ENCODE measurements around the gene FAM50B.

The FAM50B gene

GRCh38 chr6:3850451-3851203, 1.5 kb downstream of the FAM50B start:
- Histone ChIP-seq H3K27me3 (ENCODE audit: low read length) (no peaks in the 10 kb centered on the region), H3K27ac (ENCODE audit: low read depth, low read length) (no peak overlapping the region), H3F3A (ENCODE audit: insufficient read depth) (no peaks in the 10 kb centered on the region)

DNA sequence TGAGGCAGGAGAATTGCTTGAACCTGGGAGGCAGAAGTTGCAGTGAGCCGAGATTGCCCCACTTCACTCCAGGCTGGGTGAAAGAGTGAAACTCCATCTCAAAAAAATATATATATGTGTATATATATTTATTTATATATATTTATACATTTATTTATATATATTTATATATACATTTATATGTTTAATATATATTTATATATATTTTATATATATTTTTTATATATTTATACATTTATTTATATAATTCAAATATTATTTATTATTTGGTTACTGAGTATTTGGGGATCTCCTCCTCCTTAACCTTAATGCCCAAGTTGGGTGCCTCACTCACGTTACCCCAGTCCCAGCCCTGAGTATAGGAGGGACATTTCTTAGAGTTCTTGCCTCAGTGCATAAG, 2.7 kb downstream of the FAM50B start:
- H3K4me3 ChIP-seq (ENCODE audit: insufficient read depth, low read length, poor library complexity, severe bottlenecking): no peak overlapping the region
- H2AFZ ChIP-seq (ENCODE audit: low read depth, low read length, severe bottlenecking): no peak overlapping the region
- H3K9ac ChIP-seq (ENCODE audit: low read length): no peak overlapping the region
- TF ChIP-seq EZH2phosphoT487 (conservative IDR thresholded peaks at IDR 0.05; ENCODE audit: low read length): no peak
- TF ChIP-seq CTCF (IDR thresholded peaks at IDR 0.05; ENCODE audit: insufficient read depth, low read length, poor library complexity, severe bottlenecking): no peak
- H3K9me2 ChIP-seq (replicated peaks; ENCODE audit: insufficient read depth, low read length): no peaks in the 10 kb centered on the region
- H3F3A ChIP-seq (ENCODE audit: insufficient read depth): no peaks in the 10 kb centered on the region
- H3K4me2 ChIP-seq (ENCODE audit: low read depth, low read length, poor library complexity, severe bottlenecking): no peak overlapping the region
- no peaks in the 10 kb centered on the region for H3K27me3 ChIP-seq (ENCODE audit: low read length)
- H3K27ac ChIP-seq (ENCODE audit: low read depth, low read length): no peak overlapping the region
- H4K20me1 ChIP-seq (ENCODE audit: low read depth, low read length): no peaks in the 10 kb centered on the region
- H3K9me3 ChIP-seq (ENCODE audit: insufficient read depth, low read length): no peaks in the 10 kb centered on the region
- no peaks in the 10 kb centered on the region for H3K79me2 ChIP-seq (ENCODE audit: insufficient read depth, low read length)
- H3K36me3 ChIP-seq (ENCODE audit: low read length): no peaks in the 10 kb centered on the region

More at GRCh38 chr6:3850451-3851203, 1.5 kb downstream of the FAM50B start:
- H3K4me3 ChIP-seq (ENCODE audit: insufficient read depth, low read length, poor library complexity, severe bottlenecking): no peak overlapping the region
- H3K79me2 ChIP-seq (ENCODE audit: insufficient read depth, low read length): no peaks in the 10 kb centered on the region
- TF ChIP-seq EZH2phosphoT487 (conservative IDR thresholded peaks at IDR 0.05; ENCODE audit: low read length) (no peak), CTCF (IDR thresholded peaks at IDR 0.05; ENCODE audit: insufficient read depth, low read length, poor library complexity, severe bottlenecking) (no peak)
- no peaks in the 10 kb centered on the region for H3K9me2 ChIP-seq (replicated peaks; ENCODE audit: insufficient read depth, low read length)
- no peaks in the 10 kb centered on the region for H4K20me1 ChIP-seq (ENCODE audit: low read depth, low read length)
- no peak overlapping the region for H3K9ac ChIP-seq (ENCODE audit: low read length)
- no peak overlapping the region for H2AFZ ChIP-seq (ENCODE audit: low read depth, low read length, severe bottlenecking)
- no peaks in the 10 kb centered on the region for H3K36me3 ChIP-seq (ENCODE audit: low read length)
- H3K4me2 ChIP-seq (ENCODE audit: low read depth, low read length, poor library complexity, severe bottlenecking): no peak overlapping the region
- no peaks in the 10 kb centered on the region for H3K9me3 ChIP-seq (ENCODE audit: insufficient read depth, low read length)

DNA sequence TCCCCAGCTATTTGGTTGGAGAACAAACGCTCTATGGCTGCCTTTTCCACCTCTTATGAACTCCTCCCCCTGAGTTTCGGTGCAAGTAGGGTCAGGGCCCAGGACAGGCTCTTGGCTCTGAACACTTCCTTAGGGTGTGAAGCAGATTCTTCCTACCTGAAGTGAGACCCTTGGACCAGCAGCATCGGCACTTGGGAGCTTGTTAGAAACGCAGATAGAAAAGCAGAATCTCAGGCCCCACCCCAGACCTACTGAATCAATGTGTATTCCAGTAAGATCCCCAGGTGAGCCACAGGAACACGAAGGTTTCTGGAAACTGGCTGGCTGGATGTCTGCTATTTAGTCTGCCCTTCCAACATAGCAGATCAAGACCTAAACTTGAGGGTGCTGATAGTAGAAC, 3.2 kb downstream of the FAM50B start:
- Histone ChIP-seq H3K79me2 (ENCODE audit: insufficient read depth, low read length) (no peaks in the 10 kb centered on the region), H2AFZ (ENCODE audit: low read depth, low read length, severe bottlenecking) (no peak overlapping the region), H3K9ac (ENCODE audit: low read length) (no peak overlapping the region), H3K27ac (ENCODE audit: low read depth, low read length) (no peak overlapping the region), H3F3A (ENCODE audit: insufficient read depth) (no peaks in the 10 kb centered on the region), H3K4me3 (ENCODE audit: insufficient read depth, low read length, poor library complexity, severe bottlenecking) (no peak overlapping the region), H3K9me3 (ENCODE audit: insufficient read depth, low read length) (no peaks in the 10 kb centered on the region), H3K27me3 (ENCODE audit: low read length) (no peaks in the 10 kb centered on the region), H4K20me1 (ENCODE audit: low read depth, low read length) (no peaks in the 10 kb centered on the region), H3K4me2 (ENCODE audit: low read depth, low read length, poor library complexity, severe bottlenecking) (no peak overlapping the region), H3K9me2 (replicated peaks; ENCODE audit: insufficient read depth, low read length) (no peaks in the 10 kb centered on the region), H3K36me3 (ENCODE audit: low read length) (no peaks in the 10 kb centered on the region)
- TF ChIP-seq EZH2phosphoT487 (conservative IDR thresholded peaks at IDR 0.05; ENCODE audit: low read length) (no peak), CTCF (IDR thresholded peaks at IDR 0.05; ENCODE audit: insufficient read depth, low read length, poor library complexity, severe bottlenecking) (no peak)

All from SU-DHL-6 (cell line).